Forelimb muscle (tissue), 1 donor: ENCODE data around the gene TMEM181. TPM values are rescaled to one million over a fixed set of nuclear protein-coding genes. Genes with fewer than 3 reads are reported as not detected.
"Not testable (repeated sequence)": the region's sequence is repeated elsewhere in the genome, so short reads cannot be mapped to it uniquely, and the experiment has no call there.

ENCODE experiments used
- DNase-seq: peaks from one replicate; pipeline ENCODE4 v3.0.0-alpha.2; 2013; ENCODE audit warnings: low read depth
- polyA plus RNA-seq: library from polyadenylated mRNA; unstranded; fragments of 120-200 nt; gene quantifications from one replicate; pipeline ENCODE4 v1.2.1, GENCODE V29; 2013; ENCODE audit not compliant: insufficient read length

The TMEM181 gene
- polyA plus RNA-seq, 1 donor = 16.1 TPM

DNA sequence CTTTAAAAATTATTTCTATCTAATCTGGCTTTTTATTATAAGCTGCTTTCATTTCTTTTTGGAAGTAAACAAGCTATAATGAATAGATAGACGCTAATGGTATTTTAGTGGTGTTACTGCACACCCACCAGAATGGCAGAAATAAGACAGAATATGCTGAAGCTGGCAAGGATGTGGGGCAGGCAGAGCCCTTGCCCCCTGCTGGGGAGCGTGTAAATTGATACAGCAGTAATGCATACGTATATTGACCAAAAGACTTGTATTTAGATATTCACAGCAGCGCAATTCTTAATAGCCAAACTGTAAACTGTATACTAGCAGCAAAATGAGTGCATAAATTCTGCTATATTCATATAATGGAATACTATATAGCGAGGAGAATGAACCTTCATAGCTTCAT is 35.3 kb downstream of the TMEM181 start:
- DNase-seq = no peak

DNA sequence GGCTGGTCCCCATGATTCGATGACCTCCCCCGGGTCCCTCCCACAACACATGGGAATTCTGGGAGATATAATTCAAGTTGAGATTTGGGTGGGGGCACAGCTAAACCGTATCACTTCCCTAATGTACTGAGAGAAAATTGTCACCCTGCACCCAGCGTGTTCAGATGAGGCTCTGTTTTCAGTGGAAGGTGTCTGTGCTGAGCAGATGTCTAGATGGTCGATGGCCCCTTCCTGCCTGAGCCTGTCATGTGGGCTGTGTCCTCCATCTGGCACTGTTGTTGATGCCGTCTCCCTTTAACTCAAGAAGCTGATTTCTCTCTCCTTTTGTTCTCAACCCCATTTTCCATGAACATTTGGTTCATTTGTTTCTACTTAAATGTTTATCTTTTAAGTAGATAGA is 37.0 kb downstream of the TMEM181 start:
- no peak for DNase-seq

DNA sequence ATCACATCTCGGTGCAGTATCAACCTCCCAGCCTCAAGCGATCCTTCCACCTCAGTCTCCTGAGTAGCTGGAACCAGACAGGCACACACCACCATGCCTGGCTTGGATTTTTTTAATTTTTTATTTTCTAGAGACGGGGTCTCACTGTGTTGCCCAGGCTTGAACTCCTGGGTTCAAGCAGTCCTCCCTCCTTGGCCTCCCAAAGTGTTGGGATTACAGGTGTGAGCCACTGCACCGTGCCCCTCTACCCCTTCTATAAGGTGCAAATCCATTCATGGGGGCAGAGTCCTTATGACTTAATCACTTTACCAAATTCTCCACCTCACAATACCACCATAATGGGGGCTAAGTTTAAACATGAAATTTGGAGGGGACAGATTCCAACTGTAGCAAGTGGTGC is 37.7 kb downstream of the TMEM181 start:
- no peak for DNase-seq

DNA sequence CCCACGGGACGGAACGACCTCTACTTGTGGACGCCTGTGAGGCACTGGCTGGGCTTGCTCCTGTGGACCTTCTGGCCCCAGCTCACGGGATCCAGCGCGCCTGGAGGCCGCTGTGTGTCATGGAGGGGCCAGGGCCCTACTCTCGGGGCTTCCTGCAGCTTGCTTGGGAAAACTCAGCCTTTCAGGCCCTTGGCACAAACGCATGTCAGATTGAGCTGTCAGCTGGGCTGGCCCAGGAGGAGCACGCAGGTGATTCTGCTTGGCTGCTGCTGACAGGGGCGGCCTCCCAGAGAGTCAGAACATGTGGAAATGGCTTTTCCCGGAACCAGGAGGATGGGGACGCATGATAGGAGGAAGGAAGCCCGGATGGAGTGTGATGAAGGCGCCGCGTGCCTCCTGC is 39.7 kb downstream of the TMEM181 start:
- DNase-seq = no peak

DNA sequence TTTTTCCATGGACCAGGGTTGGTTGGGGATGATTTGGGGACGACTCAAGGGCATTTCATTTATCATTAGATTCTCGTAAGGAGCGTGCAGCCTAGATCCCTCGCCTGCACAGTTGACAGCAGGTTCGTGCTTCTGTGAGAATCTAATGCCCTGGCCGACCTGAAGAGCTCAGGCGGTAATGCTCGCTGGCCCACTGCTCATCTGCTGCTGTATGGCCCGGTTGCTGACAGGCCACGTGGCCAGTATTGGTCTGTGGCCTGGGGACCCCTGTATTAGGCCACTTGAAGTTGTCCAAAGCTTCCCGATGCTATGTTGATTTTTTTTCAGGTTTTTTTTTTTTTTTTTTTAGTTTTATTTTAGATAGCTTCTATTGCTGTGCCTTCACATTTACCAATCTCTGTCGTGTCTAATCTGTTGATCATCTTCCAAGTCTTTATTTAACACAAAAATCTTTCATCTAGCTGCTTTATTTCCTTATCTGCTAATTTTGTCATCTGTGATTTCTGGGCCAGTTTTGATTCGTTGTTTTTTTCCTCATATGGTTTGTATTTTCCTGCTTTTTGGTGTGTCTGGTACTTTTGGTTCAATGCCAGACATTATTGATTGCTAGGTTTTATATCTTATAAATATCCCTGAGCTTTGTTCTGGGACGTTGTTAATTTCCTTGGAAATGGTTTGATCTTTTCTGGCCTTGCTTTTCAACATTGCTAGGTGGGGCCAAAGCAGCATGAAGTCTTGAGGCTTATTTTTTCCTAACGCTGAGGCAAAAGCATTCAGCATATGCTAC is 43.6 kb downstream of the TMEM181 start:
- no peak for DNase-seq

DNA sequence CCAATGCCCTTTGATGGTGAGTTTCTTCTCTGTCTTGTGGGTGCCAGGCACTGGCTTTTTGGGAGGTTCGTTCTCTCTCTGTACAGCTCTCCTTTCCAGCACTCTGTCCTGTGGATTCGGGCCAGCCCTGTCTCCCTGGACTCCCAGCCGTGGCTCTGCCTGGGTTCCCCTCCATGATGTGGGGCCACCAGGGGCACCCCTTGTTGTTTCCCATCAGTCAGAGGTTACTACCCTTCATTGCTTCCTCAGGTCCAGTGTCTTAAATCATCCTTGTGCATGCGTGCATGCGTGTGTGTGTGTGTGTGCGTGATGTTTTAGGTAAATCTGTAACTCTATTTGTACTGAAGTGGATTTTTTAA is 44.1 kb downstream of the TMEM181 start:
- DNase-seq = no peak

DNA sequence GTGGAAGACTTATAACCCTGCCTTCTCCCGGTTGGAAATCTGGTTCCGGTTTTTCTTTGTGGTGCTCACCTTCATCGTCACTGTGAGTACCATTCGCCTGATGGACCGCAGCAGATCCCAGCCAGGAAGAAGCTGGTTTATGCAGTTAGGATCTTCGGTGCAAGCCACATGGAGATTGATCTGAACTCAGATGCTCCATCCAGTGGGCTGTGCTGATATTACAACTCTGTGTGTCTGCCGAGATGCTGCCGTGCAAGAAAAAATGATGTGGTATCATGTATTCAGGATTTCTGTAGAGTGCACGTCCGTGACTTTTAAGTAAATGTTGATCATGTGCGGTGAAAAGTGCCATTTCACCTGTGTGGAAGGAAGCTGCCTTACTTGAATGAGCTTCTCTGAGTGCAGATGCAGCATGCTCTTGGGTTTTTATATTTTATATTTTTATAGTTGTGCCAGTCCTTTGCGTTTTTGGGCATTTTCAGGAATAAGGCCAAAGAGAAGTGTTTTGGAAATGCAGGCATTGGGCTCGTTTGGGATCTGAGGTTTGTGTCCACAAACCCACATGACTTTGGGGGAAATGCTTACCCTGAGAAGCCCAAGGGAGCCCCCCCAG is 45.5 kb downstream of the TMEM181 start:
- peak; percentile 51 for DNase-seq

DNA sequence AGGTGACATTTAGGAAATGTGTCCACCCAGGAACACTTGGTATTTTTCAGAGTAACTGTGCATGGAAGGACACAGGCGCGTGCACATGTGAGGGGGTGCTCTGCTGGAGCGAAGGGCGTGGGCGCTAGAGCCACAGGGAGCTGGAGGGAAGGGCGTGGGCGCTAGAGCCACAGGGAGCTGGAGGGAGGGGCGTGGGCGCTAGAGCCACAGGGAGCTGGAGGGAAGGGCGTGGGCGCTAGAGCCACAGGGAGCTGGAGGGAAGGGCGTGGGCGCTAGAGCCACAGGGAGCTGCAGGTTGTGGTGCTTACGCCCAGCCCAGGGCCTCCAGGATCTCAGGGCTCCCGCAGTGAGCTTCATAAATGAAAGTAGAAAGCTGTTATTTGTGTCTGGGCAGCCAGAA is 46.1 kb downstream of the TMEM181 start:
- DNase-seq = not testable (repeated sequence)

DNA sequence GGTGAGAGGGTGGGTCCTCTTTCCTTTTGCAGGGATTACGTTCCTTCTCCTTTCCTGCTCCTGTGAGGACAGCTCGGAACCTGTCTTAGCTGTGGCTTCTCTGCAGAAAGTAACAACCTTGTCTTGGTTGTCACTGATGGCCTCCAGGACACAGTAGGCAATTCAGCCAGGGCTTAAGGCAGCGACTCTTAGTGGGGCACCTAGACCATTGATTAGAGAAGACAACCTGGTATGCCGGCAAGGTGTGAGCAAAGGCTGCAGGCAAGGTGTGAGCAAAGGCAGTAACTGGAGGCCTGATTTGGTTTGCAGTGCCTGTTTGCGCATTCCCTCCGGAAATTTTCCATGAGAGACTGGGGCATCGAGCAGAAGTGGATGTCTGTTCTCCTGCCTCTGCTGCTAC is 47.0 kb downstream of the TMEM181 start:
- DNase-seq = no peak

DNA sequence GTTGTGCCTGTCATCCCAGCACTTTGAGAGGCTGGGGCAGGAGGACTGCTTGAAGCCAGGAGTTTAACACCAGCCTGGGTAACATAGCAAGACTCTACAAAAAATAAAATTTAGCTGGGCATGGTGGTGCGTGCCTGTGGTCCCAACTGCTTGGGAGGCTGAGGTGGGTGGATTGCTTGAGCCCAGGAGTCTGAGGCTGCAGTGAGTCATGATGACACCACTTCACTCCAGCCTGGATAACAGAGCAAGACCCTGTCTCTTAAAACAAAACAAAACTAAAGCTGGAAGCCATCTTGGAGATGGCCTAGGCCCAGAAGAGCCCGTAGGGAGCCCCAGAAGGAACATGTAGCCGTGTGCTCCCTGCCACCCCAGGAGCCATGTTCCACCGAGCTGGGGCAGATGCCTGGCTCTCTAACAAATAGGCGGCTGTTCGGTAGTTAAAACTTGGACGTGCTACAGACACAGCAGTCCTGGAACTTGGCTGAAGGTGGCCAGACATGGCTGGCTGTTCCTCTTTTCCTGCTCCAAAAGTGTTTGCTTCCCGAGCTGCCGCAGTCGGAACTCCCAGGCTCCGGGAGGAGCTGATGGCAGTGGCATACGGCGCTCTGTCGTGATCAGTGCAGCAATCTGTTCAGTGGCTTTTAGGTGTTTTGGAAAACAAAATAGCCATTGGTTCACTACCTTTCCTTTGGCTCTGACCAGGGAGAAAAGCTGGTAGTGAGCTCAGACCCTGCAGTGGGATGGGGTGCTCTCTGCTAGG is 47.7 kb downstream of the TMEM181 start:
- no peak for DNase-seq

DNA sequence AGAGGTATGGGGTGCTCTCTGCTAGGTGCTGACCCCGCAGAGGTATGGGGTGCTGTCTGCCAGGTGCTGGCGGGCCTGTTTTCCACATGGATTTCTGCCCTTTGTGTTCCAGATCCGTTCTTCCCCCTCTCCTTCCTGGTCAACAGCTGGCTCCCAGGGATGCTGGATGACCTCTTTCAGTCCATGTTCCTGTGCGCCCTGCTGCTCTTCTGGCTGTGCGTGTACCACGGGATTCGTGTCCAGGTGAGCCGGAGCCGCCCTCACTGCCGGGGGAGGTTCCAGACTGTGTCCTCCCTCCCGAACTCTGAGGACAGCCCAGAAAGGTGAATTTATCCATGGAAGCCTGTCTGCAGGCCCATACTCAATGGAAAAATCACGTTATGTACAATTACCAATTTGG is 48.3 kb downstream of the TMEM181 start:
- DNase-seq = no peak

DNA sequence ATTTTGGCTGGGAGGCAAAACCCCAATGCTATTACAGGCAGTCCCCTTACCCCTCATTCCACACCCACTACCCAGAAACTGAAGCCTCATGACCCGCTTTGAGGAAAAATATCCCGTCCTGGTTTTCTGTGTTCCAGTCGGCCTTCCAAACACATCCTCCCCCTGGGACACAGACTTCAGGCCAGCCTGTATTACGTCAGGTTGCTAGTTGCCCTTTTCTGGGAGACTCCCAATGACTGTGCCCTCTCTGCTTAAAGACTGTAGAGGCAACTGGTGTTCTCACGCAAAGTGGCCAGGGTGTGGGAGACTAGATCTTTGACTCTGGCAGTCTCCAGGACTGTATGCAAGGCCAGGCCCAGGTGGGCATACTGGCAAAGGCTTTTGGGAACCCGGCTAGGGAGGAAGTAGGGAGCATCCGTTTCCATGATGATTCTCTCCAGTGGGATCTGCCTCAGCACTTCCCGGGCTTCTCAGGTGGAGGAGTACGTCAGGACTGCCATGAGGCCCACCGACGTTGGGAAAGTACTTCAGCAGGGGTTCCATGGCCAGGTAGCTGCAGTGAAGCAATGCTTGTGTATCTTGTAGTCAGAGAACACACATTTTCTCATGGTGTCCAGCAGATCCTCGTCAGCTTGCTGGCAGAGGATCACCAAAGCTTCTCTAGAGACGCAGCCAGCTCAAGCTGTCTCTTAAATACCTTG is 49.7 kb downstream of the TMEM181 start:
- DNase-seq = no peak

DNA sequence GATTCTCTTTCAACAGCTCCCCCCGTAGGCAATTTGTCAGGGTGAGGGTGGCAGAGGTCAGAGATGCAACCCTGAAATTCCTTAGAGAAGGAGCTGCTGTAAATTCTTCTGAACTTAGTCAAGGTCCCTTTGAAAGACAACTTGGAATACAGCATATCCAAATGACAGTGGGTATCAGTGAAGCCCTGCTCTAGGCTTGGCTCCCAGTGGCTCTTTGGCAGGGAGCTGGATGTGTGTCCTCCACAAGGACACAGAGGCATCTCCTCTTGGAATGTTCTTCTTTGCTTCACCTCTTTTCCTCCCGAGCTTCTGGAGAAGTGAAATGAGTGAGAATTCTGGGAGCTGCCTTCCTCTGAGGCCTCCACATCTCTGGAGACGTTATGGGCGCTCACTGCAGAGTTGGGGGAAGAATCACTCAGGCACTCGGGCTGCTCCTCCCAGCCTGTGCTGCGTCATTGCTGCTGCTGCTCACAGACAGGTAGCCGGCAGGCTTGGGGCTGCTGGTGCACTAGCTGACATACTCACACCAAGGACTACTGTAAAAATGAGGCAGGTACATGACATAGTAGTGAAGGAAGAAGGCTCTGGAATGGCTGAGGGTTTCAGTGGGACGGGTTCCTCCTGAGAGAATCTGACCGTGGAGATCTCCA is 50.6 kb downstream of the TMEM181 start:
- no peak for DNase-seq

DNA sequence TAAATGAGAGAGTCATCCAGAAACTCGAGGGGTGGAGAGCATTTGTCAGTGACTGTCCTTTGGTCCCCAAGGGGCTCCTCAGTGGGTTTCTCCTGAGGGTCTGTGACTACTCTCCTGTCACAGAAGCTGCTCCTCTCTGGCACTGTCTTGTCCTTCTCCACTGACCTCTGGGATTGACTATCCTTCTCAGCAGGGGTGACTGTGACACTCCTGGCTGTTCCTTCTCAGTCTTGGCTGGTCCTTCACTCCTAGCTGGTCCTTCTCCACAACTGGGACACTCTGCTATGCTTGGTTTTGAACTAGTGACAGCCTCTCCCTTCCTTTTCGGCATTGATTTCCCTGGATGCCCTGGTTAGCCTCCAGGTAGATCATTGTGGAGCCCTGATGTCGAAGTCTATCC is 51.1 kb downstream of the TMEM181 start:
- no peak for DNase-seq

DNA sequence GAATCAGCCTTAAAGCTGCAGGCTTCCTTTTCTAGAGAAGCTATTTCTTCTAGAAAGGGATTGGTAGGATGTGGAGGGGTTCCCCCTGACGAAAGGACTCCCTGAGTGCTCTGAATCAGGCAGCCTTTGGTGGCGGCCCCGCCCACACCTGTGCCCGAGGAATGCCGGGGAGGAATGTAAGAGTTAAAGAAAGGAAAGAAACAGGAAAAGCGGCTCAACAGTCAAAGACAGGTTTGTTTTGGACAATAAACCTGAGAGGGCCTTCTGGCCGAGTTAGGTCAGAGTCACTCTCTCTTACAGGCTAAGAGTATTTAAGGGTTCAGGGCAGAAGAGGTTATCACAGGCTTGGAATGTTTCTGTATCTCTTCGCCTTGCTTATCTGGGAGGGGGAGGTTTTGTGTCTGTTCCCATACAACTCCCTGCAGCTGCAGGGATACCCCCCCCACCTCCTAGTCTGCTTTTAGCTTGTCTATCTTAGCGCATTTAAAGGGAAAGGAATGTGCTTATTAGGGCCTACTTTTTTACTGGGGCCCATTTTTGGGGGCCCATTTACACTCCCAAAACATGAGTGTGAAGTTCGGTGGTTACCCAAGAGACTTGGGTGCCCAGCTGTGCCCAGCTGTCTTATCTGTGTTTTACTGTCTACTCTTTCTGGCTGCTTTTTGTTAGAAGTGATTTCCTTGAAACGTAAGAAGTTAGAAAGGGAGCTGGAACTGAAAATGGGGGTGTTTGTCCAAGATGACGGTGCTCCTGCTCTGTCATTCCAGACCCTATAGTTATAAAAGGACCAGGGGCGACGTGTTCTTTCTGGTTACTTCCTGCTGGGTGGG is 51.9 kb downstream of the TMEM181 start:
- no peak for DNase-seq

DNA sequence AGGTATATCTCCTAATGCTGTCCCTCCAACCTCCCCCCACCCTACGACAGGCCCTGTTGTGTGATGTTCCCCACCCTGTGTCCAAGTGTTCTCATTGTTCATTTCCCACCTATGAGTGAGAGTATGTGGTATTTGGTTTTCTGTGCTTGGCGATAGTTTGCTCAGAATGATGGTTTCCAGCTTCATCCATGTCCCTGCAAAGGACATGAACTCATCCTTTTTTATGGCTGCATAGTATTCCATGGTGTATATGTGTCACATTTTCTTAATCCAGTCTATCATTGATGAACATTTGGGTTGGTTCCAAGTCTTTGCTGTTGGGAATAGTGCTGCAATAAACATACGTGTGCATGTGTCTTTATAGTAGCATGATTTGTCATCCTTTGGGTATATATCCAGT is 54.7 kb downstream of the TMEM181 start:
- not testable (repeated sequence) for DNase-seq

DNA sequence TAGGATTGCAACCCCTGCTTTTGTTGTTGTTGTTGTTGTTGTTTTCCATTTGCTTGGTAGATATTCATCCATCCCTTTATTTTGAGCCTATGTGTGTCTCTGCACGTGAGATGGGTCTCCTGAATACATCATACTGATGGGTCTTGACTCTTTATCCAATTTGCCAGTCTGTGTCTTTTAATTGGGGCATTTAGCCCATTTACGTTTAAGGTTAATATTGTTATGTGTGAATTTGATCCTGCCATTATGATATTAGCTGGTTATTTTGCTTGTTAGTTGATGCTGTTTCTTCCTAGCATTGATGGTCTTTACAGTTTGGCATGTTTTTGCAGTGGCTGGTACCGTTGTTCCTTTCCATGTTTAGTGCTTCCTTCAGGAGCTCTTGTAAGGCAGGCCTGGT is 58.4 kb downstream of the TMEM181 start:
- DNase-seq = not testable (repeated sequence)

DNA sequence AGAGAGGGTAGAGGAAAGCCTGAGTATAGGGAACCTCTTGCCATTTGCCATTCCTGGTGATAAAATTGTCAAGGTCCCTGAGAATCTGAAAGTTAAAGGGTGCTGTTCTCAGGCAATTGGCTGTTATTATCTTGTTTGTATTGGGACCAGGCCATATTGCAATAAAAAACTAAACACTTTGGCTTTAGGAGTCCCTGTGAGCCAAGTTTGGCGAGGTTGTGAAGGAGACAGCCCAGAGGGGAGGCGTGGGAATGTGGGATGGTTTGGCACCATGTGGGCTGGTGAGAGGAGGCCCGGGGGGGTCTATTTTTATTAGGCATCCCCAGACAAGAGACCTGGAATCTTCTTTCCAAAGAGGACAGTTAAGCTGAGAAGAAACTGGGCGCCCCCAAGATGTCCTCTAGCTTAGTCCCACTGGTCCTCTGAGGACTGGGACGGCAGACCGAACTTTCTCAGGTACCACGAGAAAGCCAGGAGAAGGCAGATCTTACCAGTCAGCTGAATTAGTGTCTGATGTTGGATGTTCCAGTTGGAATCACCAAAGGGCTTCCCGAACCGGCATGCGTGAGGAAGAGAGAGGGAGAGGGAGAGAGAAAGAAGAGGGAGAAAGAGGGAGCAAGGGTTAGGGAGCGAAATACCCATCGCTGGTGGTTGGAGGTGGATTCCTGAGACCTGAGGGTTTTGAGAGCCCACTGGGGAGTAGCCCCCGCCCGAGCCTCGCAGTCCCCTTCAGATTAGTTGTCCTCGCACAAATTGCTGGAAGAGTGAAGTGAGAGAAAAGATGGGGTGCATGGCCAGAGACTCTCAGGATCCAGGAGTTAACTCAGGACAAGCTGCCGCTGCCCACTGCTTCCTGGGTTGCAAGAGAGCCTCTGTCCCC is 60.3 kb downstream of the TMEM181 start:
- DNase-seq = no peak

DNA sequence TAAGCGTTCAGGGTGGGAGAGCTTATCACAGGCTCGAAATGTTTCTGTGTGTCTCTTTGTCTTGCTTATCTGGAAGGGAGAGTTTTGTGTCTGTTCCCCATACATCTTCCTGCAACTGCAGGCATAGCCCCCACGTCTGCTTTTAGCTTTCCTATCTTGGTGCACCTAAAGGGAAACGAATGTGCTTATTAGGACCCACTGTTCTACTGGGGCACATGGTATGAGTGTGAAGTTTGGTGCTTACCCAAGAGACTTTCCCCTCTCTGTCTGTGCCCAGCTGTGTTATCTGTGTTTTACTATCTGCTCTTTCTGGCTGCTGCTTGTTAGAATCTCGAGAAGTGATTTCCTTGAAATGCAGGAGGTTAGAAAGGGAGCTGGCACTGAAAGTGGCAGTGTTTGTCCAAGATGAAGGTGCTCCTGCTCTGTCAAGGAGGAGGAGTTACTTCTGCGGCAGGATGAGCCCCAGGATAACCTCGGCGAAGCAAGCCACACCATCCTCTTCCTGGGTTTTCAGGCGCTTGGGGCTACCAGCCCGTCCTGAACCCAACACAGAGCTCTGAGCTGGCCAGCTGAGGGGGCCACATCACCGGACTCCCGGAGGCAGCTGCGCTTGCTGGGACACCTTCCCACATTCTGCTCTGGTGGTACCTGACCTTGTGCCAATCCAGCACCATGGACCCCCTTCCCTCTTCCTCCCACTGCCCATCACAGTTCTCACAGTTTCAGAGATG is 61.2 kb downstream of the TMEM181 start:
- no peak for DNase-seq
